GM21737 (cell line): ENCODE results near the gene ANKRD34C.
A peak's percentile ranks its signal among the peaks of the same experiment; 100 is the strongest.

Experiments used
- ATAC-seq: cut with Tn5 transposase; IDR thresholded peaks from one replicate; pipeline ENCODE4 v1.9.1; 2021; ENCODE audit warnings: mild to moderate bottlenecking, moderate library complexity; ENCODE audit not compliant: unreplicated experiment

The ANKRD34C gene

DNA sequence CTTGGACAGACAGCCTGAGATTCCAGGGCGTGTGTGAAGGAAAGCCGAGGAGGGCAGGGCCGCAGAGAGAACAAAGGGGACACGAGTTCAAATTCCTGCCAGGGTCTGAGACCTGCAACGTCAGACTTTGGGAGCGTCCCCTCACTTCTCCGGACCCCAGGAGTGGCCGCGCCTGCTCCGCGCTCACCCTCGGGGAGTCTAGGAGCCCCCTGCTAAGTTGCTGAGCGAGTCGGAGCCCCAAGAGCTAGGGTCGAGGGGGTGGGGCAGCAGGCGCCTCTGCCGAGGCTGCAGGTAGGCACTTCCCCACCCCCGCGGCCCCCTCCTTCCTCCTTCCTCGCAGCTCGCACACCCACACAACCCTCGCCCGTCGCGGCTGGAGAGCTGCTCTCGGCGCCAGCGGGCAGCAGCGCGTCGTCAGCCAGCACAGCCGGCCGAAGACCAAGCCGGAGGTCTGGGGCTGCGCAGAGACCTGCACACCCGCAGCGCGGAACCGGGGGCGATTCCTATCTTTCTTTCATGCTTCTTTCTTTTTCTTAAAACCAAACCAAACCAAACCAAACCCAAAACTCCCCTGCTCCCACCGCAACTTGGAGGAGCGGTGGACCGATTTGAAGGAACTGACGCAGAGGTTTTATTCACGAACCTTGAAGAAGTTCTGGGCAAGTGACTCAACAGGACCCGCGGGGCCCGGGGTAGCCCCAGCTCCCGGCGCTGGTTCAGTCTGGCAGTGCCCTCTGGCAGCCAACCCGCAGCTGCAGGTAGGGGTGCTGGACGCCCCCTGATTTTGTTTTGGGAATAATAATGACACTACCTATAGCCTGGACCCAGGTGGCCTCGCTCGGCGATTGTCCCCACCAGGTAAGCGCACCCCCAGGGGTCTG lies at the start of gene ANKRD34C:
ANKRD34C (plus strand) TSS at position 352 of the 881 bp plus-strand sequence. CDS start 10,563 bp downstream, outside the sequence.
- ATAC-seq: no peak

DNA sequence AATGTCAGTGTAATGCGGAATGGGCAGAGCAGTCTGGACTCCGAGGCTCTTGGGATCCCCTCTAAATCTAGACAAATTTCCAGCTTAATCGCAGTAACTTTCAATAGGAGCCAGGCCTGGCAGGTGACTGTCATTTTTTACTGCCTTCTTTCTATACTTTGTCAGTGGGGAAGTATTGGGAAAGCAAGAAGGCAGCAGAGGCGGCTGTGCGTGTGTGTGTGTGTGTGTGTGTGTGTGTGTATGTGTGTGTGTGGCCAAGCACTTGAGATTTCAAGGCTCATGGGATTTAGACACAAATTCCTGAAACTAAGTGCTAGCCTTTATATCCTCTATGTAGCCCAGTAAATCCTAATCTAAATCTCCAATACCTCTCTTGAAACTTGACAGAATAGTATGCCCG lies 49.3 kb upstream of the ANKRD34C start:
- ATAC-seq: no peak

DNA sequence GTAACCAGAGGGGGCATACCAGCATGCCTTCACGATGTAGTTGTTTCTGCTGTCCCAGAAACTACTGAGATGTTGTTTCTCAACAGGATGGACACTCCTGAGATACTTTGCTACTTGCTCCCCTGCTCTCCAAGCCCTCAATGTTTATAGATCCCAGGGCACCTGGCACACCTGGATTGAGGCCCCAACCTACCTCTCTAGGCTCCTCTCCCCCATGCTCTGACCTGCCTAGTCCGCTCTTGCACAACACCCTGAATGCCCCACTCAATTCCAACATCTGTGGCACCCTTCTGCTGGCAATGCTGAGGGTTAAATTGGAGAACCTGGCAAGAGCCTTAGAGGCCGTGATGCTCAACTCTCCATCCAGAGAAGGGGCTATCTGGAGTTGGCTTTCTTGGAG lies 42.5 kb upstream of the ANKRD34C start:
- no peak for ATAC-seq

DNA sequence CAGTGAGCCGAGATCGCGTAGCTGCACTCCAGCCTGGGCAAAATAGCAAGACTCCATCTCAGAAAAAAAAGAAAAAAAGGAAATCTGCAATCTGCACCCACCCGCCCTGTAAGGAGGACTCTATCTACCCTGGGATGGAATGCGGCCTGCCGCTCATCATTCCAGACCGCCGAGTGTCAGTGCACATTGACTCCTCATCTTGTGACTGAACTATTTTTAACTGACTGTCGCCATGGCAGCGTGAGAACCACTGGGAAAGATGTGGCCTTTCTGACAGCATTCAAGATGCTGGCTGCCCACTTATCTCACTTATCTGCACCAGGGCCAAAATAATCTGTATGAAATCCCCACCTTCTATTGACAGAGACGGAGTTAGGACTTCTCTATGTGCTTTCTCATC lies 38.8 kb upstream of the ANKRD34C start:
- ATAC-seq: no peak

DNA sequence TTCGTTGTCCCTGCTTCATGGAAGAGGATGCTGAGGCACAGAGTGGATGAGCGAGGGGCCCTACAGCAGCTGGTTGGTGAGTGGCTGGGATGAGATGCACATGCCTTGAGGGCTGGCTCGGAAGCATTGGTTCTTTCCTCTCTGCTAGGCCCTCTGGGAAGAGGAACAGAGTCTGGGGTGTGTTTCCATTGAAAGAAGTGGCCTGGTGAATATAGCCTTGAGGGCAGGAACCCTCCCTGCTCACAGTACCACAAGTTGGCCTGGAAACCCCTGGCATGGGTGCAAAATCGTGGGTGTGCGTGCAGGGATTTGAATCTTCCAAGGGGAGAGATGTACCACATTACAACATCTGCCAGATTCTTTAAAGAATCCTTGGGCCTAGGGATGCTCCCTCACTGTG lies 37.6 kb upstream of the ANKRD34C start:
- ATAC-seq: no peak

DNA sequence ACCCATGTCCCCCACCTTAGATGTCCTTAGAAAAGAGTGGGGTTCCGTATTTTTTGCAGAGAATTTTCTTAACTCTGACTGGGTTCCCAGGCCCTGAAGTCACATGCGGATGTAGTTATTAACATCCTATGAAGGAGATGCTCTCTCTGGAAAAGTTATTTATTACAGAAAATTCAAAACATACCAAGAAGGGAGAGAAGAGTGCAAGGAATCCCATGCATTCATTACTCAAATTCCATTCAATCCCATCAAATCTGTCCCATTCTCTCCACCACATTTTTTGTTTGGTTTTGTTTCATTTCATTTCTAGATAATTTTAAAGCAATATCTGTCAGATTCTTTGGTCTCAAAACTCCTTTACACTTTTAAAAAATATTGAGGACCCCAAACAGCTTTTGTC lies 34.3 kb upstream of the ANKRD34C start:
- no peak for ATAC-seq

DNA sequence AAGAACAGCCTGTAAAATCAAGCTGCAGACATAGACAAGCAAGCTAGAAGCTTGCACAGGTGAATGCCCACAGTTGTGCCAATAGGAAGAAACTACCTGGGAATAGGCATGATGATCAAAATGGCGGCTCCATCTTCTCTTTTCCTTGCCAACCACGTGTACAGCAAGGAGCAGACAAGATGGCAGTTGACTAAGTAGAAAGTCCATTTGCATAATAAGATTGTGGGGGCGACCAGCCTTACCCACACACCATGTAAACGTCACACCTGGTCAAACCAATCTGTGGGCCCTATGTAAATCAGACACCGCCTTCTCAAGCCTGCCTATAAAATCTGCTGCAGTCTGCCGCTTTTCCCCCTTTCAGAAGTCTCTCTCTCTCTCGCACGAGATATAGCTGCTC lies 25.1 kb upstream of the ANKRD34C start:
- ATAC-seq: no peak

DNA sequence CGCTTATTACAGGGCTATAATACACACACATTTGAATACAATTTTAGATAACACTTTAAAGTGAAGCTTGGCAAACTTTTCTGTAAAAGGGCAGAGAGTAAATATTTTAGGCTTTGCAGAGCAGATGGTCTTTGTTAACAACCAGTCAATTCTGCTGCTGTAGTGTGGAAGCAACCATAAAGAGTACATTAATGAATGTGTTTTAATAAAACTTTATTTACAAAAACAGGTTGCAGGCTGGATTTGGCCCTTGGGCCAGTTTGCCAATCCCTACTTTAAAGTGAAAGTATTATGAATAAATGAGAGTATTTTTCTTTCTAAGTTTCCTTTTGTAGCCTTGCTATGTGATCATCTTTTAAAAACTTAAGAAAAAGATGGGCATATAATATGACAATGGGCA lies 20.7 kb upstream of the ANKRD34C start:
- no peak for ATAC-seq

DNA sequence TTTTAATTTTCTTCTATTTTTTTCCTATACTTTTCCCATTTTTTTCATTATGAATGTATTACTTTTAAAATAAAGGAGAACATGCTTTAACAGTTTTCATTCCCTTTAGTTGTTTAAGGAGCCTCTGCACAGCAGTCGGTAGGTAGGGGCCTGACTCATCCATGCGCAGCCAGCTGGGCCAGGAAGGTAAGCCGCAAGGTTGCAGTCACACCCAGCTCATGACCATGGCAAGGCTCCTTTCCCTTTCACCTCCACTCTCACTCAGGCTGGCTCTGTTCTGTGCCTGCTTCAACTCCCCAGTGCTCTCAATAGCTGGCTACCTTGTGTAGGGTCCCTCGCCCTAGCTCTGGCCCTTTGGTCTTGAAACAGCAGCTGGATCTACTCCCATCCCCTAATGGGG lies 17.4 kb upstream of the ANKRD34C start:
- no peak for ATAC-seq

DNA sequence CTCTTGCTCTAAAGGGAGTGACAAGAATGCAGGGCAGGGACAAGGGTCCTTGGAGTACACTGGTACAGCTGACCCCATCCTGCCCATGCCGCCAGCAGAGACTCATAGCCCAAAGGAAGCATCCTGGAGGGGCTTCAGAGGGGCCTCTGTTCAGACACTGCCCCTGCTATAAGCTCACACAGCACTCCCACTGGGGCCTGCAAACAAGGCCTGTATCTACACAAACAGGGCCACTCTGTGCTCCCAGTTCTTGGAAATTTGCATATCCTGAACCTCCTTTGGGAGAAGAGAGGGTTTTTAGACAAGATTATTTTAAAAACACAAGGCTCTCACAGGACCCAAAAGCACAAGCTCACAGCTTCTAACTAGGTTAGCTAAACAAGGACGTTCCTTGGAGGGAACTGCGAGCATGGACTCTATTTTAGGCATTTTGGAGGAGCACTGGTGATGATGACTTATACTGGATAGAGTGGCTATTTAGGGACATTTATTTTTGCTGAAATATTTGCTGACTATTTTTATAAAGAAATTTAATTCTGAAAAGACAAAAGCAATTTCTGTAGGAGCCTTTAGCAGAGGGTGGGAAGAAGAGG lies 16.4 kb upstream of the ANKRD34C start:
- no peak for ATAC-seq

DNA sequence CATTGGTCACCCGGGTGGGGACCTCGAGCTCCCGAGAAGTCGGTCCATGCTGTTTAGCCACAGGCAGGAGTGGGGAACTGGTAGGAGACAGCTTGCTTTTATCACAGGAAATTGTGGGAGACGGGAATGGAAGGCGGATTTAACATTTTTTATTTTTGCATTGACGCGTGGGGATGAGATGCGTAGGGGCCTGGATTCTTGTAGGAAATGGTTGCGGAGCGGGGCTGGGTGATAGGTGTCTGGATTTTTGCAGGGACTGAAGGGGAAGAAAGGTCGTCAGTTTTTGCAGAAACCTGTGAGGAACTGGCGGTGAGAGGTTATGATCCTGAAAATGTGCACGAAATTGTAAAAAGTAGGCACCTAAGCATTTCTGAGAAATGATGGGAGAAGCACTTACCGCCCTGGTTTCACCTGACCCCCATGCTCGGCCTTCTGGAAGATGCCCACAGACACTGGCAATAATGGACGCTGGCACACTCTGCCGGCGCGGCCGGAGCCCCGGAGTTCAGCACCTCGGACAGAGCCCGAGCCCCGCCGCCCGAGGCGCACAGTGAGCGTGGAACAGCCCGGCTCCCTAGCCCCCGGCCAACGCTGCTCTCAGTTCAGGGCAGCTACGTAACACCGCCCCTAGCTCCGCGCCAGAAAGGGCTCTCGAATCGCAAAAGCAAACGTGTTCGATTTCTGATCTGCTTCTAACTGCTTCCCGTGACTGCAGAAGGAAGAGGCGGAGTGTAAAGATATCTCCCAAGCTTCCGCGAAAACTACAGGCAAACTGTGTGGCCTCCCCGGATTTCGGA lies 928 bp downstream of the ANKRD34C start:
- ATAC-seq: no peak

DNA sequence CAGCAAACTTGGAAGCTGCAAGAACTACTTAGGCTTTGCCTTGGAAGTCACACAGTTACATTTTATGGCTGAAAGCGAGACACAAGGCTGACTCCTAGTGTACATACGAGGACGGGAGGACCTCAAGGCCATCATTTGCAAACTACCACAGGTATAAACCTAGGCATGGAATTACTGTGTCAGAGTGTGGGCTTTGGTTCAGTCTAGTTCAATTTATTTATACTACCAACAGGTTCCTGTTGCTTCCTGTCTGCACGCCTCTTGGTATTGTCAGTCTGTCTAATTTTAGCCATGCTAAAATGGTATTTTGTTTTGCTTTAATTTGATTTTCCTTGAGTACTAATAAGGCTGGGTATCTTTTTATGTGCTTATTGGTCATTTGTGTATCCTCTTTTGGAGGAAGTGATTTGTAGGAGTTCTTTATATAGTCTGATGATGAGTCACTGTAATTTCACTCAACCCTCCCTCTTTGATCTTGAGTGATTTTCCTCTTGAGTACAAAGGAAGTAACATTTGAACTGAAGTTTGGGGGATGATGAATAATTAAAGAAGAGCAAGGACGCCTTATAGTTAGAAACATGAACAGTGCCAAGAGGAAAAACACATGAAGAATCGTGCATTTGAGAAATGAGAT lies 8.2 kb downstream of the ANKRD34C start:
- ATAC-seq: no peak

DNA sequence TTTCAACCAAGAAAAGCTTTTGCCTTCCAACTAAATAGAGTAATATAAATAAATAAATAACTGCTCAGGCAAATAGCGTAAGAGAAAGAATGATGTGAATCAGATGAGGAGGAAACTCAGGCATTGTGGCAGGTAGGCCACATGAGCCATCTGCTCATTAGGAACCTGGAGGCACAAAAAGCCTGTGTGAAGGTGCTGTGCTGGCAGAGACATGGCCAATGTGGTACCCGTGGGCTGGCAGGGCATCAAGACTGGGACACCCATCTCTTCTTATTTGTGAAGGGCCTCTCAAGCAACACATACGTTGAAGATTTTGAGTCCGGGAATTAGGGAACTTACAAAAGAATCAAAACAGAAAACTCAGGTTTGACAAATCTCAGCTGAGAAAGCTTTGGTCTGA lies 9.5 kb downstream of the ANKRD34C start:
- ATAC-seq: no peak

DNA sequence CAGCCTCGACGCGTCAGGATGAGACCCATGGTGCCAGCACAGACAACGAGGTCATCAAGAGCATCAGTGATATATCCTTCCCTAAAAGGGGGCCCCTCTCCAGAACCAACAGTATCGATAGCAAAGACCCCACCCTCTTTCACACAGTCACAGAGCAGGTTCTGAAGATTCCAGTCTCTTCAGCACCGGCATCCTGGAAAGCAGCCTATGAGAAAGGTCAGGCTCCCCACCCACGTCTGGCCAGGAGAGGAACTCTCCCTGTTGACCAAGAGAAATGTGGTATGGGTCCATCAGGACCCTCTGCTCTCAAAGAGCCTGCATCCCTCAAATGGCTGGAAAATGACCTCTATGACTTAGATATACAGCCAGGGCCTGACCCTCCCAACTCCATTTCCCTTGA lies 11.6 kb downstream of the ANKRD34C start:
- no peak for ATAC-seq

DNA sequence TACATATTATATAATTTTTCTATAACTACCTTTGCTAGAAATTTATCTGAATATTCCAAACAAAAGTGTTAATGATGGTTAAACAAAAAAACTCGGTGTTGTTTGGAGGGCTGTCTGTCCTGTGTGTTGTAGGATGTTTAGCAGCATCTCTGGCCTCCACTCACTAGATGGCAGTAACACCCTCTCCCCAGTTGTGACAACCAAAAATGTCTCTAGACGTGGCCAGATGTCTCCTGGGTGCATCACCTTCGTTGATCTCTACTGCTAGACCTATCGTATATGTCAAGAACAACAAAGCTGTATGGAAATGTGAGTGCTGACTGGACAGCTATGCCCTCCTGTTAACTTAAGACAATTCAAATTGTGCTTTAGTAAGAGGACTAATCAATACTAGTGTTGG lies 14.1 kb downstream of the ANKRD34C start:
- ATAC-seq: no peak

DNA sequence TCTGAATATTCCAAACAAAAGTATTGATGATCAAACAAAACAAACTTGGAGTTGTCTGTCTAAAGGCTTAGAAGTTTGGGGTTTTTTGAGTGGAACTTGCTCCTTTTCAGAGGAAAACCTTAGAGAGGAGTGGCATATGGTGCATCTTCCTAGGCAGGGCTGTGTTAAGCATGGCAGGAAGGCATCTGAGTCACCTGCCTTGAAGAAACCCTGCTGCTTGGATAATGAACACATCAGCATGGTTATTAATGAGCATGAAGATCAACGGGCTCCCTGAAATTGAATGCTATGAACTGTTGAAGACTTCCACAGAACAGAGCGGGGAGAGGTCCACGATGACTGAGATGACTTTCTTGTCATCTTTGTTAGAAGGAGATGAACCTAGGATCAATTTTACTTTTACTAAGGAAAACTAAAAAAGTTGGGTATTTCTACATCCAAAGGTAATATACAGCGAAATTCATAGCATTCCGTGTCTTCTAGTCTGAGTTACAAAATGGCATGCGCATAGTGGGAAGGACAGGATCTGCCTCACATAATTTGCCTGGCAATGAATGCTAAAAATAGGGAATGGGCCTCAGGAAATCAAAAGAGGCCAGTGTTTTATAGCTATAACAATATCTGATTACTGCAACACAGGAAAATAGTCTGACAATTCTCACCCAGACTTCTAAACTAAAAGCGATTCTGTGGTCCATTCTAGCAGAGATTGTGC lies 16.8 kb downstream of the ANKRD34C start:
- ATAC-seq: no peak

DNA sequence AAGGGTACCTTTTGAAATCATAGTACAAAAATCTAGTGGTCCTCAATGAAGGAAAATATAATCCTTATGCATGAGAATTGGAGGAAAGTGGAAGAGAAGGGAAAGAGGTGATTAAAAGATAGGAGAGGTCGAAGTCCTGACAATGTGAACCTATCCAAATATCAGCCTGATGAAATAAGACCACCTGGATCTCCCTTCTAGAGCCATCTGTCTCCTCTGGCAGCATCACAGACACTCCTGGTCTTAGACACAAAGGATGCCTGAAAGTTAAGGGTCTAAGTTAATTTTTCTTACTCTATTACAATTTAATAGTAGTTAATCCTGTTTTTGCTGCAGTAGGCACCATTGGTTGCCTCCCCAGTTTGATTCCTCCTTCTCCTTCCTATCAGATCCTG lies 17.3 kb downstream of the ANKRD34C start:
- ATAC-seq: no peak

DNA sequence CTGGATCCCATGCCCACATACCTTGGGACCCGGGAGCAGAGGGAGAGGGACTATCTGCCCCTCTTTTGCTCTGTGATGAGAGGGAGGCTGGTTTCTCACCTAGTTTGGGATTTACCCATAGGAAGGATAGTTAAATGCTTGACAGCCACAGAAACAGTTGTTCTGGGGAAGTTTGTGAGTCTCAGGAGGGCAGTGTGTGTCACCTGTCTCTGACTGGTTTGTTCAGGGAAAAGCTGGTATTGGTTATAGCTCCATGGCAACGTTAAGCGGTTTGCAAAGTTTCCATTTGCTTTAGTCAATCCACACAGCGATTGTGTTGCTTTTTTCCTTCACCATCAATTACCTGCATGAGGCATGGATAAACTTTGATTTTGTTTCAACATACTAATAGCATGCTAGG lies 24.7 kb downstream of the ANKRD34C start:
- no peak for ATAC-seq

DNA sequence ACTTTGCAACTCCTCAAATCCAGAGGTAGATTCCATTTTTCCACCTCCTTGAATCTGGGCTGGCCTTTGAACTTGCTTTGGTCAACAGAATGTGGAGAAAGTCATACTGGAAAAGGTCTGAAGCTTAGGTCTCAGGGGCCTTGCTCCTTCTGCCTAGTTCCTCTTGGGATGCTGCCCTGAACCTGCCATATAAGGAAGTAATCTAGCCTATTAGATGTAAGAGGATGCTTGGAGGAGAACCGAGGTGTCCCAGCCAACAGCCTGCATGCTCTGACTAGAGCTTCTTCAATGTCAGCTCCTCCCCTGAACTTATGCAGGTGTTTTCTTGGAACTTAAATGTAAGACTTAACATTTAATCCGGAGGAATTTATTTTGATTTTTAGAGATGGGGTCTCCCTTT lies 26.4 kb downstream of the ANKRD34C start:
- no peak for ATAC-seq

DNA sequence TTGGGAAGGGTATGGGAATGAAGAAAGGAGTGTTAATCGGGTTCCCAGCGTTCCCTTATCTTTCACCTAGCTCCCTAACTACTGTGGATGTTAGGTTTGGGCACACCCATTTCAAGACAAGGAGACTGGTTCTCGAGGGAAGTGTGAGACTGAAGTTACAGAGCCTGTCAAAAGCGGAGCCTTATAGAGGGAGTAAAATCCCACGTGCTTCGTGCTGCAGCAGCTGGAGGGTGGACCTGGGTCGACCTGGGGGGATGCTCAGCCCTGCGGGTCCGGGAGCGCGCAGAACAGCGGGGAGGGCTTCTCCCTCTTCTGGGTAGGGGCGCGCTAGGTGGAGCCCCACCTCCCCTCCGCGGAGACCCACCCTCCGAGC lies 28.1 kb downstream of the ANKRD34C start:
- peak; percentile 22 for ATAC-seq
